Liver (tissue), 9 donors: ENCODE data around the gene RNU6-8. TPM values are rescaled to one million over a fixed set of nuclear protein-coding genes. Genes with fewer than 3 reads are reported as not detected.

Experiments
- DNase-seq: peaks from one replicate; pipeline ENCODE4 v3.0.0-alpha.2; 2017; ENCODE audit warnings: low spot score
- H3K27ac ChIP-seq, 2 donors: one replicate each; pipeline ENCODE4 v1.7.0; 2013; ENCODE audit warnings: inconsistent platforms in 2 of 2, low read length in 2 of 2, control low read depth in 1 of 2, low read depth in 1 of 2, mild to moderate bottlenecking in 1 of 2
- H3K27me3 ChIP-seq, 4 donors: one replicate each; pipeline versions ENCODE4 v1.6.1 to v1.7.0; 2013; ENCODE audit warnings: low read length in 3 of 4, inconsistent platforms in 1 of 4, mild to moderate bottlenecking in 1 of 4, moderate library complexity in 1 of 4; ENCODE audit not compliant: control insufficient read depth in 4 of 4, insufficient read depth in 4 of 4
- H3K36me3 ChIP-seq, 4 donors: one replicate each; pipeline versions ENCODE4 v1.6.1 to v1.7.0; 2013; ENCODE audit warnings: low read length in 3 of 4, mild to moderate bottlenecking in 3 of 4, low read depth in 1 of 4, moderate library complexity in 1 of 4; ENCODE audit not compliant: control insufficient read depth in 4 of 4, insufficient read depth in 3 of 4
- H3K4me1 ChIP-seq, 4 donors: one replicate each; pipeline versions ENCODE4 v1.6.1 to v1.7.0; 2013; ENCODE audit warnings: low read length in 3 of 4, mild to moderate bottlenecking in 3 of 4, moderate library complexity in 1 of 4; ENCODE audit not compliant: control insufficient read depth in 4 of 4, insufficient read depth in 4 of 4
- H3K4me3 ChIP-seq, 3 donors: one replicate each; pipeline versions ENCODE4 v1.6.1 to v1.7.0; 2013; ENCODE audit warnings: low read length in 3 of 3, control low read depth in 1 of 3, low read depth in 1 of 3, mild to moderate bottlenecking in 1 of 3
- H3K9ac ChIP-seq, 2 donors: one replicate each; pipeline ENCODE4 v1.7.0; 2013; ENCODE audit warnings: low read length in 2 of 2, mild to moderate bottlenecking in 2 of 2, moderate library complexity in 2 of 2, control low read depth in 1 of 2, low read depth in 1 of 2
- H3K9me3 ChIP-seq, 4 donors: one replicate each; pipeline versions ENCODE4 v1.6.1 to v1.7.0; 2013; ENCODE audit warnings: low read length in 3 of 4; ENCODE audit not compliant: control insufficient read depth in 4 of 4
- CTCF ChIP-seq: fragments of 150-350 bp; IDR thresholded peaks from 2 replicates; pipeline ENCODE4 v1.5.1; 2017; ENCODE audit warnings: improper control_type of control experiment, low read depth, low read length; ENCODE audit not compliant: missing input control
- FOXA1 ChIP-seq: IDR thresholded peaks from 2 replicates; pipeline ENCODE4 v1.6.1; 2016; ENCODE audit warnings: antibody characterized with exemption
- GABPA ChIP-seq, 2 donors: IDR thresholded peaks in 1 of 2; conservative IDR thresholded peaks in 1 of 2; 2 replicates each; pipeline ENCODE4 v1.6.1; 2016; ENCODE audit warnings: antibody characterized with exemption in 2 of 2, mild to moderate bottlenecking in 1 of 2, moderate library complexity in 1 of 2
- HNF4A ChIP-seq, 2 donors: conservative IDR thresholded peaks; 2 replicates each; pipeline ENCODE4 v1.6.1; 2016; ENCODE audit warnings: antibody characterized with exemption in 2 of 2, mild to moderate bottlenecking in 2 of 2
- HNF4G ChIP-seq: IDR thresholded peaks from 2 replicates; pipeline ENCODE4 v1.6.1; 2016; ENCODE audit warnings: antibody characterized with exemption
- NR2F2 ChIP-seq: IDR thresholded peaks from 2 replicates; pipeline ENCODE4 v1.6.1; 2016; ENCODE audit warnings: antibody characterized with exemption
- RAD21 ChIP-seq, 2 donors: IDR thresholded peaks; 2 replicates each; pipeline ENCODE4 v1.6.1; 2016; ENCODE audit warnings: antibody characterized with exemption in 2 of 2, mild to moderate bottlenecking in 2 of 2
- RXRA ChIP-seq, 2 donors: IDR thresholded peaks; 2 replicates each; pipeline ENCODE4 v1.6.1; 2017 to 2018; ENCODE audit warnings: antibody characterized with exemption in 2 of 2, mild to moderate bottlenecking in 1 of 2
- TAF1 ChIP-seq: conservative IDR thresholded peaks from 2 replicates; pipeline ENCODE4 v1.6.1; 2016; ENCODE audit warnings: antibody characterized with exemption, mild to moderate bottlenecking
- YY1 ChIP-seq: IDR thresholded peaks from 2 replicates; pipeline ENCODE4 v1.6.1; 2016; ENCODE audit warnings: antibody characterized with exemption, mild to moderate bottlenecking
- WGBS: extraction: QIAGEN DNeasy Blood & Tissue Kit; methylation state at CpG from one replicate; pipeline ENCODE4 v1.1.7; 2013; 5-methylcytosine and 5-hydroxymethylcytosine counted together
- polyA plus RNA-seq, 2 donors: library from polyadenylated mRNA; stranded (reverse) in 1 of 2; unstranded in 1 of 2; fragments of 200-250 nt in 1 of 2; fragments of >200 nt in 1 of 2; fragmentation: Nextera tagmentation in 1 of 2; extraction: Ambion mirVana in 1 of 2; gene quantifications; one replicate each; pipeline versions ENCODE4 v1.2.1 to v1.2.3, GENCODE V29; 2013 to 2015
- total RNA-seq, 2 donors: library from RNA; depleted of rRNA; stranded (reverse); fragments of >200 nt; gene quantifications; one replicate each; pipeline ENCODE4 v1.2.3, GENCODE V29; 2014
- TF ChIP-seq, protein P1 (sequence below): IDR thresholded peaks from 2 replicates; pipeline ENCODE4 v1.6.1; 2016; ENCODE audit warnings: antibody characterized with exemption
- TF ChIP-seq, protein P2 (sequence below): IDR thresholded peaks from 2 replicates; pipeline ENCODE4 v1.6.1; 2016; ENCODE audit warnings: antibody characterized with exemption, mild to moderate bottlenecking
- donor health status: healthy.
- donor health status: healthy.
- donor health status: healthy.
- donor health status: healthy.
- donor health status: healthy.

Gene RNU6-8
- total and polyA plus RNA-seq, 4 donors, result not detected

GRCh38 chr14:32193532-32193931 lies 9.5 kb downstream of the RNU6-8 start:
- Histone ChIP-seq H3K27ac (no peak overlapping the region), H3K9ac (no peak overlapping the region), H3K4me3 (no peak overlapping the region), H3K9me3 (no peaks in the 10 kb centered on the region), H3K27me3 (no peaks in the 10 kb centered on the region), H3K4me1 (no peaks in the 10 kb centered on the region), H3K36me3 (no peaks in the 10 kb centered on the region)
- WGBS, result 91% methylated on average over 2 of the region's 2 CpGs
- no peak for TF ChIP-seq CTCF
- no peak for TF ChIP-seq RAD21 (IDR thresholded peaks at IDR 0.05)
- no peak for TF ChIP-seq GABPA (IDR thresholded peaks at IDR 0.05 in 1 of 2, conservative IDR thresholded peaks at IDR 0.05 in 1 of 2)
- no peak for TF ChIP-seq FOXA1
- TF ChIP-seq RXRA (IDR thresholded peaks at IDR 0.05), result no peak
- TF ChIP-seq, protein P1, sequence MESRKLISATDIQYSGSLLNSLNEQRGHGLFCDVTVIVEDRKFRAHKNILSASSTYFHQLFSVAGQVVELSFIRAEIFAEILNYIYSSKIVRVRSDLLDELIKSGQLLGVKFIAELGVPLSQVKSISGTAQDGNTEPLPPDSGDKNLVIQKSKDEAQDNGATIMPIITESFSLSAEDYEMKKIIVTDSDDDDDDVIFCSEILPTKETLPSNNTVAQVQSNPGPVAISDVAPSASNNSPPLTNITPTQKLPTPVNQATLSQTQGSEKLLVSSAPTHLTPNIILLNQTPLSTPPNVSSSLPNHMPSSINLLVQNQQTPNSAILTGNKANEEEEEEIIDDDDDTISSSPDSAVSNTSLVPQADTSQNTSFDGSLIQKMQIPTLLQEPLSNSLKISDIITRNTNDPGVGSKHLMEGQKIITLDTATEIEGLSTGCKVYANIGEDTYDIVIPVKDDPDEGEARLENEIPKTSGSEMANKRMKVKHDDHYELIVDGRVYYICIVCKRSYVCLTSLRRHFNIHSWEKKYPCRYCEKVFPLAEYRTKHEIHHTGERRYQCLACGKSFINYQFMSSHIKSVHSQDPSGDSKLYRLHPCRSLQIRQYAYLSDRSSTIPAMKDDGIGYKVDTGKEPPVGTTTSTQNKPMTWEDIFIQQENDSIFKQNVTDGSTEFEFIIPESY, result no peak
- TF ChIP-seq TAF1, result no peak
- no peak for DNase-seq

- Histone ChIP-seq H3K4me3 (no peak overlapping the region), H3K27me3 (no peaks in the 10 kb centered on the region), H3K9me3 (no peaks in the 10 kb centered on the region), H3K27ac (no peak overlapping the region), H3K36me3 (no peaks in the 10 kb centered on the region), H3K9ac (no peak overlapping the region), H3K4me1 (no peaks in the 10 kb centered on the region)
- DNase-seq, result no peak
- 88% methylated on average over 2 of the region's 2 CpGs for WGBS
- TF ChIP-seq YY1 (no peak), HNF4G (no peak), HNF4A (conservative IDR thresholded peaks at IDR 0.05) (no peak), NR2F2 (no peak), TAF1 (no peak), RAD21 (IDR thresholded peaks at IDR 0.05) (no peak)
- TF ChIP-seq, protein P2, sequence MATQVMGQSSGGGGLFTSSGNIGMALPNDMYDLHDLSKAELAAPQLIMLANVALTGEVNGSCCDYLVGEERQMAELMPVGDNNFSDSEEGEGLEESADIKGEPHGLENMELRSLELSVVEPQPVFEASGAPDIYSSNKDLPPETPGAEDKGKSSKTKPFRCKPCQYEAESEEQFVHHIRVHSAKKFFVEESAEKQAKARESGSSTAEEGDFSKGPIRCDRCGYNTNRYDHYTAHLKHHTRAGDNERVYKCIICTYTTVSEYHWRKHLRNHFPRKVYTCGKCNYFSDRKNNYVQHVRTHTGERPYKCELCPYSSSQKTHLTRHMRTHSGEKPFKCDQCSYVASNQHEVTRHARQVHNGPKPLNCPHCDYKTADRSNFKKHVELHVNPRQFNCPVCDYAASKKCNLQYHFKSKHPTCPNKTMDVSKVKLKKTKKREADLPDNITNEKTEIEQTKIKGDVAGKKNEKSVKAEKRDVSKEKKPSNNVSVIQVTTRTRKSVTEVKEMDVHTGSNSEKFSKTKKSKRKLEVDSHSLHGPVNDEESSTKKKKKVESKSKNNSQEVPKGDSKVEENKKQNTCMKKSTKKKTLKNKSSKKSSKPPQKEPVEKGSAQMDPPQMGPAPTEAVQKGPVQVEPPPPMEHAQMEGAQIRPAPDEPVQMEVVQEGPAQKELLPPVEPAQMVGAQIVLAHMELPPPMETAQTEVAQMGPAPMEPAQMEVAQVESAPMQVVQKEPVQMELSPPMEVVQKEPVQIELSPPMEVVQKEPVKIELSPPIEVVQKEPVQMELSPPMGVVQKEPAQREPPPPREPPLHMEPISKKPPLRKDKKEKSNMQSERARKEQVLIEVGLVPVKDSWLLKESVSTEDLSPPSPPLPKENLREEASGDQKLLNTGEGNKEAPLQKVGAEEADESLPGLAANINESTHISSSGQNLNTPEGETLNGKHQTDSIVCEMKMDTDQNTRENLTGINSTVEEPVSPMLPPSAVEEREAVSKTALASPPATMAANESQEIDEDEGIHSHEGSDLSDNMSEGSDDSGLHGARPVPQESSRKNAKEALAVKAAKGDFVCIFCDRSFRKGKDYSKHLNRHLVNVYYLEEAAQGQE, result no peak
Observed at GRCh38 chr14:32192712-32193373, 10.2 kb downstream of the RNU6-8 start.
